Keratinocyte (primary cell): ENCODE data around the gene GRK6.

Experiments used
- EZH2 ChIP-seq: IDR thresholded peaks from one replicate; pipeline ENCODE4 v1.6.1; 2012; ENCODE audit warnings: inconsistent platforms, mild to moderate bottlenecking, low read length, moderate library complexity
- TF ChIP-seq, protein P1 (sequence below), 3 experiments: IDR thresholded peaks in 1 of 3; conservative IDR thresholded peaks in 1 of 3; optimal IDR thresholded peaks in 1 of 3; 2 replicates in 2 of 3; 3 replicates in 1 of 3; pipeline versions ENCODE3 to v1.5.1; 2011; ENCODE audit warnings: low read length in 3 of 3, mild to moderate bottlenecking in 3 of 3, moderate library complexity in 2 of 3, control low read depth in 1 of 3, inconsistent platforms in 1 of 3; ENCODE audit not compliant: insufficient read depth in 2 of 3; ENCODE audit errors: extremely low read depth in 1 of 3

- TF ChIP-seq, protein P1, sequence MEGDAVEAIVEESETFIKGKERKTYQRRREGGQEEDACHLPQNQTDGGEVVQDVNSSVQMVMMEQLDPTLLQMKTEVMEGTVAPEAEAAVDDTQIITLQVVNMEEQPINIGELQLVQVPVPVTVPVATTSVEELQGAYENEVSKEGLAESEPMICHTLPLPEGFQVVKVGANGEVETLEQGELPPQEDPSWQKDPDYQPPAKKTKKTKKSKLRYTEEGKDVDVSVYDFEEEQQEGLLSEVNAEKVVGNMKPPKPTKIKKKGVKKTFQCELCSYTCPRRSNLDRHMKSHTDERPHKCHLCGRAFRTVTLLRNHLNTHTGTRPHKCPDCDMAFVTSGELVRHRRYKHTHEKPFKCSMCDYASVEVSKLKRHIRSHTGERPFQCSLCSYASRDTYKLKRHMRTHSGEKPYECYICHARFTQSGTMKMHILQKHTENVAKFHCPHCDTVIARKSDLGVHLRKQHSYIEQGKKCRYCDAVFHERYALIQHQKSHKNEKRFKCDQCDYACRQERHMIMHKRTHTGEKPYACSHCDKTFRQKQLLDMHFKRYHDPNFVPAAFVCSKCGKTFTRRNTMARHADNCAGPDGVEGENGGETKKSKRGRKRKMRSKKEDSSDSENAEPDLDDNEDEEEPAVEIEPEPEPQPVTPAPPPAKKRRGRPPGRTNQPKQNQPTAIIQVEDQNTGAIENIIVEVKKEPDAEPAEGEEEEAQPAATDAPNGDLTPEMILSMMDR (optimal IDR thresholded peaks at IDR 0.05 in 1 of 3, IDR thresholded peaks at IDR 0.05 in 1 of 3, conservative IDR thresholded peaks at IDR 0.05 in 1 of 3; ENCODE audit: extremely low read depth in 1 of 3, insufficient read depth in 2 of 3, low read length in 3 of 3): no peak
- no peak for TF ChIP-seq EZH2
These were observed 13.1 kb downstream of the GRK6 start for GRCh38 chr5:177439518-177440053.
